ENCODE data around the gene IBTK. TPM values are rescaled to one million over a fixed set of nuclear protein-coding genes. Genes with fewer than 3 reads are reported as not detected.

IBTK gene
- total RNA-seq, 1 experiment from 2014 or later: 36.6 TPM

GRCh38 chr6:82143041-82143481 lies 104.5 kb downstream of the IBTK start (continued):
- no peak for TF ChIP-seq ATF3 (IDR thresholded peaks at IDR 0.05)
- TF ChIP-seq MAX (IDR thresholded peaks at IDR 0.05): no peak
- TF ChIP-seq CEBPB (IDR thresholded peaks at IDR 0.05; ENCODE audit: low read depth): no peak
- no peak for TF ChIP-seq RAD21 (IDR thresholded peaks at IDR 0.05; ENCODE audit: low read depth)
- no peak for TF ChIP-seq EGR1 (IDR thresholded peaks at IDR 0.05; ENCODE audit: low read depth)
- no peak for TF ChIP-seq SRF (IDR thresholded peaks at IDR 0.05; ENCODE audit: low read depth)
- no peak for TF ChIP-seq CBX3 (IDR thresholded peaks at IDR 0.05; ENCODE audit: low read depth)
- TF ChIP-seq FOSL1 (IDR thresholded peaks at IDR 0.05; ENCODE audit: low read depth): no peak
- no peak for TF ChIP-seq POLR2AphosphoS5 (IDR thresholded peaks at IDR 0.05; ENCODE audit: low read depth, low read length)

GRCh38 chr6:82142524-82142923 lies 105.0 kb downstream of the IBTK start:
- RAD21 ChIA-PET (ENCODE audit: low non-redundant PET in 1 of 2, low total read pairs in 2 of 2, uncharacterized antibody in 2 of 2, unreplicated experiment in 2 of 2): no interaction called here
- no peak overlapping the region for H3K4me2 ChIP-seq (ENCODE audit: low read length)
- H2AFZ ChIP-seq (ENCODE audit: low read depth, low read length, poor library complexity, severe bottlenecking): no peak overlapping the region
- H3K4me1 ChIP-seq (ENCODE audit: control insufficient read depth in 1 of 2, insufficient read depth in 2 of 2, low read length in 2 of 2): peaks cover 19 to 29% of the 10 kb centered on the region in 2 experiments
- H3K9me3 ChIP-seq (ENCODE audit: control insufficient read depth in 1 of 2, insufficient read depth in 1 of 2, low read depth in 1 of 2, low read length in 2 of 2): no peaks in the 10 kb centered on the region
- H3K27me3 ChIP-seq (ENCODE audit: insufficient read depth, low read length): no peaks in the 10 kb centered on the region
- no peak for ATAC-seq
- no peaks in the 10 kb centered on the region for H3K79me2 ChIP-seq (ENCODE audit: insufficient read depth, low read length)
- H3K9me2 ChIP-seq (ENCODE audit: insufficient read depth): no peaks in the 10 kb centered on the region
- intact Hi-C loops (cut with micrococcal nuclease): no loop called here
- POLR2A ChIA-PET: no interaction called here
- DNase-seq (ENCODE audit: low read depth, low spot score): no peak
- H3K4me3 ChIP-seq (replicated peaks in 1 of 2; ENCODE audit: low read depth in 1 of 2, low read length in 2 of 2): no peak overlapping the region
- no peak overlapping the region for H3K27ac ChIP-seq (ENCODE audit: low read depth, low read length)
- H3K9ac ChIP-seq (ENCODE audit: low read length): no peak overlapping the region
- CTCF ChIA-PET: no interaction called here
- H4K20me1 ChIP-seq (ENCODE audit: insufficient read depth): no peaks in the 10 kb centered on the region
- H3K36me3 ChIP-seq (ENCODE audit: control insufficient read depth in 1 of 2, insufficient read depth in 2 of 2, low read length in 2 of 2): no peaks in the 10 kb centered on the region
- no TSS peak for BruUV-seq (replicated peaks)
- no peak for TF ChIP-seq EZH2 (IDR thresholded peaks at IDR 0.05)
- TF ChIP-seq CTCF (IDR thresholded peaks at IDR 0.05 in 2 of 3, conservative IDR thresholded peaks at IDR 0.05 in 1 of 3; ENCODE audit: borderline replicate concordance in 1 of 3, insufficient read depth in 1 of 3, low read depth in 2 of 3, low read length in 2 of 3): no peak
- no peak for TF ChIP-seq ATF3 (IDR thresholded peaks at IDR 0.05)
- TF ChIP-seq TCF7L2 (IDR thresholded peaks at IDR 0.05; ENCODE audit: borderline replicate concordance, extremely low read depth, insufficient read depth, insufficient read length): no peak
- TF ChIP-seq JUND (IDR thresholded peaks at IDR 0.05): no peak
- no peak for TF ChIP-seq REST (IDR thresholded peaks at IDR 0.05; ENCODE audit: low read depth)
- no peak for TF ChIP-seq FOSL1 (IDR thresholded peaks at IDR 0.05; ENCODE audit: low read depth)
- TF ChIP-seq POLR2AphosphoS5 (IDR thresholded peaks at IDR 0.05; ENCODE audit: low read depth, low read length): no peak
- TF ChIP-seq ELF1 (IDR thresholded peaks at IDR 0.05; ENCODE audit: borderline replicate concordance, low read depth): no peak
- TF ChIP-seq SRF (IDR thresholded peaks at IDR 0.05; ENCODE audit: low read depth): no peak
- TF ChIP-seq ZBTB33 (IDR thresholded peaks at IDR 0.05; ENCODE audit: extremely low read depth, insufficient replicate concordance, low read length): no peak
- no peak for TF ChIP-seq EZH2phosphoT487 (IDR thresholded peaks at IDR 0.05; ENCODE audit: borderline replicate concordance)
- no peak for TF ChIP-seq CEBPB (IDR thresholded peaks at IDR 0.05; ENCODE audit: low read depth)

Measured in HCT116 (cell line).